ENCODE data around the gene NKAIN2. TPM values are rescaled to one million over a fixed set of nuclear protein-coding genes. Genes with fewer than 3 reads are reported as not detected.

Gene NKAIN2
- total and polyA plus RNA-seq, 9 of the 15 experiments (the other 6 are each of a cell fraction or from before 2014, with no cell fraction given) = not detected

DNA sequence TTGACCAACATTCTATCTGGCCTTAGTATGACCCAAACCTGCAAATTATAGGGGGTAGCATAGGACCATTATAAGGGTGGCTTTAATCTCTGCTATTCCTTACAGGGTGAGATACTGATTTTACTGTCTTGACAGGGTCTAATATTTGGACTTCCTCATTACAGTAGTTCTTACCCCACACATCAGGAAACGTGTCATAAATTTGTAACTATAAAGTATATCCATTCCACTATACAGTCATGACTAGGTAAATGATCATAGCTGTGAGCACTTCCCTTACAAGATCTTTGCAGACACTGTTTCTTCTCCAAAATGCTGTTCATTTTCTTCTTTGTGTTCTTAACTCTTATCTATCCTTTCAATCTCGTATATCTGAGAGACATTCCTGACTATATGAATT, 639.9 kb downstream of the NKAIN2 start (continued):
- TF ChIP-seq HDAC6 (IDR thresholded peaks at IDR 0.05; ENCODE audit: low read depth, low read length) = no peak

DNA sequence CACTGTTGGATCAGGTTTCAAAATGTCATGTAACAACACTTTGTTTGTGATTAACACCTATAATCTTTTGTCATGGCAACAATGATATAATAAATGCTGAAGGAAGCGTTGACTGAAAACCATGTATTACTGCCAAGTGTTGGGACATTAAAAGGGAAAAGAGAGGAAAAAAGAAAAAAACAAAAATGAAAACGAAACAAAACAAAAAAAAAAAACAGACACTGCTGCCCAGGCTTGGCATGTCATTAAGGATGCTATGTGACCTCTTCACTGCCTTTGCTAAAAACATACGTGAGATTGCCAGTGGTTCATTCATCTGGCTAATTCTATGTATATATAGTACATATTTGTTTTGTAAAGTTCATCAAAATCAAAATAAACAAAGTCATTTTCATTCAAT, 641.9 kb downstream of the NKAIN2 start:
- TF ChIP-seq SNAPC5 (CRISPR knock-in tag; IDR thresholded peaks at IDR 0.05) = no peak
- TF ChIP-seq PTBP1 (IDR thresholded peaks at IDR 0.05; ENCODE audit: low read depth, low read length) = no peak
- no peak for TF ChIP-seq ZNF316 (IDR thresholded peaks at IDR 0.05)
- no TSS peak for BruUV-seq (replicated peaks)
- intact Hi-C loops (cut with micrococcal nuclease) (no loop called here), in situ Hi-C loops (cut with MboI) (no loop called here)
- no peaks in the 10 kb centered on the region for H3K36me3 ChIP-seq (ENCODE audit: control insufficient read depth, insufficient read depth, low read length)
- no peaks in the 10 kb centered on the region for H3K27me3 ChIP-seq (ENCODE audit: control insufficient read depth in 2 of 2, insufficient read depth in 2 of 2, low read length in 2 of 2)
- H3K9ac ChIP-seq (ENCODE audit: insufficient read depth in 1 of 2, low read depth in 2 of 2, low read length in 2 of 2) = no peak overlapping the region
- H3K9me1 ChIP-seq (ENCODE audit: control insufficient read depth, insufficient read depth, low read length) = no peaks in the 10 kb centered on the region
- WGBS (ENCODE audit: insufficient coverage, low coverage, missing lambda C conversion rate) = 0% methylated on average over 3 of the region's 3 CpGs
- DNase-seq (ENCODE audit: extremely low read depth in 1 of 4, low spot score in 3 of 4) (no peak), ATAC-seq (no peak), FAIRE-seq (no peak)
- no peak overlapping the region for H3K4me3 ChIP-seq
- H4K20me1 ChIP-seq (replicated peaks; ENCODE audit: control insufficient read depth, insufficient read depth, low read length) = no peaks in the 10 kb centered on the region
- no peaks in the 10 kb centered on the region for H3K79me2 ChIP-seq (ENCODE audit: control insufficient read depth, insufficient read depth, low read length)
- POLR2A ChIA-PET = no interaction called here
- CTCF ChIA-PET (ENCODE audit: low intra/inter-chr PET ratio) = no interaction called here
- no peak overlapping the region for H2AFZ ChIP-seq (ENCODE audit: low read depth, low read length)
- no peak overlapping the region for H3K4me2 ChIP-seq (ENCODE audit: insufficient read depth, low read length)
- no peak overlapping the region for H3K27ac ChIP-seq (ENCODE audit: extremely low read depth, low read depth, low read length)
- H3K9me3 ChIP-seq (replicated peaks; ENCODE audit: control insufficient read depth, insufficient read depth, low read depth, low read length) = no peaks in the 10 kb centered on the region; the same call in 1 of the 2 replicates
- H3K4me1 ChIP-seq (replicated peaks in 1 of 2; ENCODE audit: control insufficient read depth in 2 of 2, insufficient read depth in 2 of 2, low read length in 2 of 2) = no peaks in the 10 kb centered on the region

- CTCF ChIA-PET (ENCODE audit: low intra/inter-chr PET ratio) = no interaction called here
- WGBS (ENCODE audit: insufficient coverage, low coverage, missing lambda C conversion rate) = 0% methylated on average over 3 of the region's 3 CpGs
- no peak for DNase-seq (ENCODE audit: extremely low read depth in 1 of 4, low spot score in 3 of 4)
- no peaks in the 10 kb centered on the region for H4K20me1 ChIP-seq (replicated peaks; ENCODE audit: control insufficient read depth, insufficient read depth, low read length)
- no peaks in the 10 kb centered on the region for H3K27me3 ChIP-seq (ENCODE audit: control insufficient read depth in 2 of 2, insufficient read depth in 2 of 2, low read length in 2 of 2)
- H3K4me3 ChIP-seq = no peak overlapping the region
- in situ Hi-C loops (cut with MboI) (no loop called here), intact Hi-C loops (cut with micrococcal nuclease) (no loop called here)
- H3K79me2 ChIP-seq (ENCODE audit: control insufficient read depth, insufficient read depth, low read length) = no peaks in the 10 kb centered on the region
- POLR2A ChIA-PET = no interaction called here
- TF ChIP-seq, protein P1, sequence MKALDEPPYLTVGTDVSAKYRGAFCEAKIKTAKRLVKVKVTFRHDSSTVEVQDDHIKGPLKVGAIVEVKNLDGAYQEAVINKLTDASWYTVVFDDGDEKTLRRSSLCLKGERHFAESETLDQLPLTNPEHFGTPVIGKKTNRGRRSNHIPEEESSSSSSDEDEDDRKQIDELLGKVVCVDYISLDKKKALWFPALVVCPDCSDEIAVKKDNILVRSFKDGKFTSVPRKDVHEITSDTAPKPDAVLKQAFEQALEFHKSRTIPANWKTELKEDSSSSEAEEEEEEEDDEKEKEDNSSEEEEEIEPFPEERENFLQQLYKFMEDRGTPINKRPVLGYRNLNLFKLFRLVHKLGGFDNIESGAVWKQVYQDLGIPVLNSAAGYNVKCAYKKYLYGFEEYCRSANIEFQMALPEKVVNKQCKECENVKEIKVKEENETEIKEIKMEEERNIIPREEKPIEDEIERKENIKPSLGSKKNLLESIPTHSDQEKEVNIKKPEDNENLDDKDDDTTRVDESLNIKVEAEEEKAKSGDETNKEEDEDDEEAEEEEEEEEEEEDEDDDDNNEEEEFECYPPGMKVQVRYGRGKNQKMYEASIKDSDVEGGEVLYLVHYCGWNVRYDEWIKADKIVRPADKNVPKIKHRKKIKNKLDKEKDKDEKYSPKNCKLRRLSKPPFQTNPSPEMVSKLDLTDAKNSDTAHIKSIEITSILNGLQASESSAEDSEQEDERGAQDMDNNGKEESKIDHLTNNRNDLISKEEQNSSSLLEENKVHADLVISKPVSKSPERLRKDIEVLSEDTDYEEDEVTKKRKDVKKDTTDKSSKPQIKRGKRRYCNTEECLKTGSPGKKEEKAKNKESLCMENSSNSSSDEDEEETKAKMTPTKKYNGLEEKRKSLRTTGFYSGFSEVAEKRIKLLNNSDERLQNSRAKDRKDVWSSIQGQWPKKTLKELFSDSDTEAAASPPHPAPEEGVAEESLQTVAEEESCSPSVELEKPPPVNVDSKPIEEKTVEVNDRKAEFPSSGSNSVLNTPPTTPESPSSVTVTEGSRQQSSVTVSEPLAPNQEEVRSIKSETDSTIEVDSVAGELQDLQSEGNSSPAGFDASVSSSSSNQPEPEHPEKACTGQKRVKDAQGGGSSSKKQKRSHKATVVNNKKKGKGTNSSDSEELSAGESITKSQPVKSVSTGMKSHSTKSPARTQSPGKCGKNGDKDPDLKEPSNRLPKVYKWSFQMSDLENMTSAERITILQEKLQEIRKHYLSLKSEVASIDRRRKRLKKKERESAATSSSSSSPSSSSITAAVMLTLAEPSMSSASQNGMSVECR (CRISPR knock-in tag; IDR thresholded peaks at IDR 0.05) = no peak
- no TSS peak for BruUV-seq (replicated peaks)
- no peaks in the 10 kb centered on the region for H3K36me3 ChIP-seq (ENCODE audit: control insufficient read depth, insufficient read depth, low read length)
- no peak for FAIRE-seq
- 0 out of 2 replicates have a peak, but pooled peaks cover 1% of the 10 kb centered on the region for H3K9me3 ChIP-seq (replicated peaks; ENCODE audit: control insufficient read depth, insufficient read depth, low read depth, low read length)
- no peak overlapping the region for H3K27ac ChIP-seq (ENCODE audit: extremely low read depth, low read depth, low read length)
- H3K4me2 ChIP-seq (ENCODE audit: insufficient read depth, low read length) = no peak overlapping the region
- ATAC-seq = no peak
- no peaks in the 10 kb centered on the region for H3K4me1 ChIP-seq (replicated peaks in 1 of 2; ENCODE audit: control insufficient read depth in 2 of 2, insufficient read depth in 2 of 2, low read length in 2 of 2)
- no peak overlapping the region for H2AFZ ChIP-seq (ENCODE audit: low read depth, low read length)
- H3K9ac ChIP-seq (ENCODE audit: insufficient read depth in 1 of 2, low read depth in 2 of 2, low read length in 2 of 2) = no peak overlapping the region
- no peaks in the 10 kb centered on the region for H3K9me1 ChIP-seq (ENCODE audit: control insufficient read depth, insufficient read depth, low read length)
Measured at GRCh38 chr6:124446961-124447360, 643.3 kb downstream of the NKAIN2 start.
